ENCODE data around the gene GNAL.

- no peak for TF ChIP-seq YY1 (tag by site-specific recombination; IDR thresholded peaks at IDR 0.05)
- no peak for TF ChIP-seq CTCF (tag by site-specific recombination; IDR thresholded peaks at IDR 0.05)
- no peak for TF ChIP-seq REST (tag by site-specific recombination; IDR thresholded peaks at IDR 0.05)
- TF ChIP-seq ZBTB20 (tag by site-specific recombination; IDR thresholded peaks at IDR 0.05), result no peak
- no peak for TF ChIP-seq ZNF114 (tag by site-specific recombination; IDR thresholded peaks at IDR 0.05)
- no peak for TF ChIP-seq ZNF174 (tag by site-specific recombination; IDR thresholded peaks at IDR 0.05)
These were observed 65.9 kb downstream of the GNAL start for GRCh38 chr18:11754979-11755378.

All from HEK293 (cell line).